Measurements from ENCODE around the gene BMP7.

BMP7 gene

GRCh38 chr20:57266291-57267157 lies at the start of gene BMP7:
TSS of gene BMP7 (minus strand) at chr20:57266641. CDS start at chr20:57266122, 519 bp downstream.
- no peak within 1 kb of the TSS for H3K4me2 ChIP-seq (ENCODE audit: low read depth, low read length, poor library complexity, severe bottlenecking)
- no peak within 1 kb of the TSS for H3K4me3 ChIP-seq (ENCODE audit: low read length, poor library complexity, severe bottlenecking)
- H3K9me3 ChIP-seq (ENCODE audit: insufficient read depth, low read depth, low read length): no peaks in the 10 kb centered on the region
- H3K27me3 ChIP-seq (ENCODE audit: insufficient read depth, low read length, poor library complexity, severe bottlenecking): no peaks in the 10 kb centered on the region
- TF ChIP-seq EZH2phosphoT487 (IDR thresholded peaks at IDR 0.05; ENCODE audit: borderline replicate concordance): no peak
- TF ChIP-seq, protein P1, sequence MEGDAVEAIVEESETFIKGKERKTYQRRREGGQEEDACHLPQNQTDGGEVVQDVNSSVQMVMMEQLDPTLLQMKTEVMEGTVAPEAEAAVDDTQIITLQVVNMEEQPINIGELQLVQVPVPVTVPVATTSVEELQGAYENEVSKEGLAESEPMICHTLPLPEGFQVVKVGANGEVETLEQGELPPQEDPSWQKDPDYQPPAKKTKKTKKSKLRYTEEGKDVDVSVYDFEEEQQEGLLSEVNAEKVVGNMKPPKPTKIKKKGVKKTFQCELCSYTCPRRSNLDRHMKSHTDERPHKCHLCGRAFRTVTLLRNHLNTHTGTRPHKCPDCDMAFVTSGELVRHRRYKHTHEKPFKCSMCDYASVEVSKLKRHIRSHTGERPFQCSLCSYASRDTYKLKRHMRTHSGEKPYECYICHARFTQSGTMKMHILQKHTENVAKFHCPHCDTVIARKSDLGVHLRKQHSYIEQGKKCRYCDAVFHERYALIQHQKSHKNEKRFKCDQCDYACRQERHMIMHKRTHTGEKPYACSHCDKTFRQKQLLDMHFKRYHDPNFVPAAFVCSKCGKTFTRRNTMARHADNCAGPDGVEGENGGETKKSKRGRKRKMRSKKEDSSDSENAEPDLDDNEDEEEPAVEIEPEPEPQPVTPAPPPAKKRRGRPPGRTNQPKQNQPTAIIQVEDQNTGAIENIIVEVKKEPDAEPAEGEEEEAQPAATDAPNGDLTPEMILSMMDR (conservative IDR thresholded peaks at IDR 0.05; ENCODE audit: low read length): no peak
- H3K4me1 ChIP-seq (ENCODE audit: insufficient read depth, low read length, poor library complexity, severe bottlenecking): peaks cover 16% of the 10 kb centered on the region
- no peaks in the 10 kb centered on the region for H3K36me3 ChIP-seq (ENCODE audit: insufficient read depth, low read length)
- no peaks in the 10 kb centered on the region for H3F3A ChIP-seq (ENCODE audit: low read depth)
- H4K20me1 ChIP-seq (ENCODE audit: insufficient read depth, low read length, poor library complexity, severe bottlenecking): no peaks in the 10 kb centered on the region
- H3K9ac ChIP-seq (ENCODE audit: low read depth, low read length, poor library complexity, severe bottlenecking): no peak within 1 kb of the TSS
- no peaks in the 10 kb centered on the region for H3K79me2 ChIP-seq (ENCODE audit: insufficient read depth, low read length)
- no peaks in the 10 kb centered on the region for H3K9me2 ChIP-seq (replicated peaks; ENCODE audit: low read depth, low read length)
- no peak within 1 kb of the TSS for H2AFZ ChIP-seq (ENCODE audit: low read length)

GRCh38 chr20:57315976-57316480 lies 49.6 kb upstream of the BMP7 start:
- no peaks in the 10 kb centered on the region for H3F3A ChIP-seq (ENCODE audit: low read depth)
- H2AFZ ChIP-seq (ENCODE audit: low read length): no peak overlapping the region
- no peaks in the 10 kb centered on the region for H3K9me2 ChIP-seq (replicated peaks; ENCODE audit: low read depth, low read length)
- no peaks in the 10 kb centered on the region for H3K36me3 ChIP-seq (ENCODE audit: insufficient read depth, low read length)
- H3K9me3 ChIP-seq (ENCODE audit: insufficient read depth, low read depth, low read length): no peaks in the 10 kb centered on the region
- no peaks in the 10 kb centered on the region for H4K20me1 ChIP-seq (ENCODE audit: insufficient read depth, low read length, poor library complexity, severe bottlenecking)
- H3K79me2 ChIP-seq (ENCODE audit: insufficient read depth, low read length): no peaks in the 10 kb centered on the region
- H3K4me3 ChIP-seq (ENCODE audit: low read length, poor library complexity, severe bottlenecking): no peak overlapping the region
- no peak overlapping the region for H3K4me2 ChIP-seq (ENCODE audit: low read depth, low read length, poor library complexity, severe bottlenecking)
- no peaks in the 10 kb centered on the region for H3K27me3 ChIP-seq (ENCODE audit: insufficient read depth, low read length, poor library complexity, severe bottlenecking)
- no peaks in the 10 kb centered on the region for H3K4me1 ChIP-seq (ENCODE audit: insufficient read depth, low read length, poor library complexity, severe bottlenecking)
- no peak for TF ChIP-seq EZH2phosphoT487 (IDR thresholded peaks at IDR 0.05; ENCODE audit: borderline replicate concordance)
- TF ChIP-seq, protein P1 (conservative IDR thresholded peaks at IDR 0.05; ENCODE audit: low read length): no peak
- H3K9ac ChIP-seq (ENCODE audit: low read depth, low read length, poor library complexity, severe bottlenecking): no peak overlapping the region

- H3K9me3 ChIP-seq (ENCODE audit: insufficient read depth, low read depth, low read length): no peaks in the 10 kb centered on the region
- no peak overlapping the region for H3K9ac ChIP-seq (ENCODE audit: low read depth, low read length, poor library complexity, severe bottlenecking)
- H3K36me3 ChIP-seq (ENCODE audit: insufficient read depth, low read length): no peaks in the 10 kb centered on the region
- no peaks in the 10 kb centered on the region for H3K79me2 ChIP-seq (ENCODE audit: insufficient read depth, low read length)
- no peak overlapping the region for H3K4me3 ChIP-seq (ENCODE audit: low read length, poor library complexity, severe bottlenecking)
- no peaks in the 10 kb centered on the region for H3K27me3 ChIP-seq (ENCODE audit: insufficient read depth, low read length, poor library complexity, severe bottlenecking)
- H3K4me1 ChIP-seq (ENCODE audit: insufficient read depth, low read length, poor library complexity, severe bottlenecking): no peaks in the 10 kb centered on the region
- no peak overlapping the region for H3K4me2 ChIP-seq (ENCODE audit: low read depth, low read length, poor library complexity, severe bottlenecking)
- H4K20me1 ChIP-seq (ENCODE audit: insufficient read depth, low read length, poor library complexity, severe bottlenecking): no peaks in the 10 kb centered on the region
- no peak for TF ChIP-seq EZH2phosphoT487 (IDR thresholded peaks at IDR 0.05; ENCODE audit: borderline replicate concordance)
- TF ChIP-seq, protein P1 (conservative IDR thresholded peaks at IDR 0.05; ENCODE audit: low read length): no peak
- no peaks in the 10 kb centered on the region for H3F3A ChIP-seq (ENCODE audit: low read depth)
- H2AFZ ChIP-seq (ENCODE audit: low read length): no peak overlapping the region
- H3K9me2 ChIP-seq (replicated peaks; ENCODE audit: low read depth, low read length): no peaks in the 10 kb centered on the region
Measured at GRCh38 chr20:57315083-57315975, 48.9 kb upstream of the BMP7 start.
